ENCODE data around the gene RPL32.

Gene RPL32

DNA sequence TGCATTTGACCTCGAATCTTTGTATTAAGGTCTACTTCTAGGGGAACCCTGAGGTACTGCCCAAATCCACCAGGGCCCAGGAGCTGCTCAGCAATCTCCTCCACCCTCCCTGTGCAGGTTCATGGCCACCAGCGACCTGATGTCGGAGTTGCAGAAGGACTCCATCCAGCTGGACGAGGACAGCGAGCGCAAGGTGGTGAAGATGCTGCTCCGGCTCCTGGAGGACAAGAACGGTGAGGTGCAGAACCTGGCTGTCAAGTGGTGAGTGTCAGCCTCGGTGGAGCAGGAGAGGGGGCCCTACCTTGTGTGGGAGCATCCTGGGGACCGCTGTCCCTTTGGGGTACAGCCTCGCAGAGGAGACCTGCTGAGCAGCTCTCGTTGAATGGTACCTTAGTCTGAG lies 38.0 kb downstream of the RPL32 start:
- no peak overlapping the region for H3K4me3 ChIP-seq (ENCODE audit: severe bottlenecking)
- no peaks in the 10 kb centered on the region for H3K9me3 ChIP-seq (ENCODE audit: severe bottlenecking)
- H3K4me1 ChIP-seq (ENCODE audit: insufficient read depth, poor library complexity, severe bottlenecking) = no peaks in the 10 kb centered on the region
- no peaks in the 10 kb centered on the region for H3K27me3 ChIP-seq (ENCODE audit: insufficient read depth, poor library complexity, severe bottlenecking)
- no peak for ATAC-seq (ENCODE audit: low read depth)
- TF ChIP-seq, protein P1, sequence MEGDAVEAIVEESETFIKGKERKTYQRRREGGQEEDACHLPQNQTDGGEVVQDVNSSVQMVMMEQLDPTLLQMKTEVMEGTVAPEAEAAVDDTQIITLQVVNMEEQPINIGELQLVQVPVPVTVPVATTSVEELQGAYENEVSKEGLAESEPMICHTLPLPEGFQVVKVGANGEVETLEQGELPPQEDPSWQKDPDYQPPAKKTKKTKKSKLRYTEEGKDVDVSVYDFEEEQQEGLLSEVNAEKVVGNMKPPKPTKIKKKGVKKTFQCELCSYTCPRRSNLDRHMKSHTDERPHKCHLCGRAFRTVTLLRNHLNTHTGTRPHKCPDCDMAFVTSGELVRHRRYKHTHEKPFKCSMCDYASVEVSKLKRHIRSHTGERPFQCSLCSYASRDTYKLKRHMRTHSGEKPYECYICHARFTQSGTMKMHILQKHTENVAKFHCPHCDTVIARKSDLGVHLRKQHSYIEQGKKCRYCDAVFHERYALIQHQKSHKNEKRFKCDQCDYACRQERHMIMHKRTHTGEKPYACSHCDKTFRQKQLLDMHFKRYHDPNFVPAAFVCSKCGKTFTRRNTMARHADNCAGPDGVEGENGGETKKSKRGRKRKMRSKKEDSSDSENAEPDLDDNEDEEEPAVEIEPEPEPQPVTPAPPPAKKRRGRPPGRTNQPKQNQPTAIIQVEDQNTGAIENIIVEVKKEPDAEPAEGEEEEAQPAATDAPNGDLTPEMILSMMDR (IDR thresholded peaks at IDR 0.05; ENCODE audit: poor library complexity, severe bottlenecking) = no peak
- H3K36me3 ChIP-seq (ENCODE audit: low read depth) = no peaks in the 10 kb centered on the region
- H3K27ac ChIP-seq (ENCODE audit: poor library complexity, severe bottlenecking) = no peak overlapping the region
- no peak for DNase-seq (ENCODE audit: low spot score)

DNA sequence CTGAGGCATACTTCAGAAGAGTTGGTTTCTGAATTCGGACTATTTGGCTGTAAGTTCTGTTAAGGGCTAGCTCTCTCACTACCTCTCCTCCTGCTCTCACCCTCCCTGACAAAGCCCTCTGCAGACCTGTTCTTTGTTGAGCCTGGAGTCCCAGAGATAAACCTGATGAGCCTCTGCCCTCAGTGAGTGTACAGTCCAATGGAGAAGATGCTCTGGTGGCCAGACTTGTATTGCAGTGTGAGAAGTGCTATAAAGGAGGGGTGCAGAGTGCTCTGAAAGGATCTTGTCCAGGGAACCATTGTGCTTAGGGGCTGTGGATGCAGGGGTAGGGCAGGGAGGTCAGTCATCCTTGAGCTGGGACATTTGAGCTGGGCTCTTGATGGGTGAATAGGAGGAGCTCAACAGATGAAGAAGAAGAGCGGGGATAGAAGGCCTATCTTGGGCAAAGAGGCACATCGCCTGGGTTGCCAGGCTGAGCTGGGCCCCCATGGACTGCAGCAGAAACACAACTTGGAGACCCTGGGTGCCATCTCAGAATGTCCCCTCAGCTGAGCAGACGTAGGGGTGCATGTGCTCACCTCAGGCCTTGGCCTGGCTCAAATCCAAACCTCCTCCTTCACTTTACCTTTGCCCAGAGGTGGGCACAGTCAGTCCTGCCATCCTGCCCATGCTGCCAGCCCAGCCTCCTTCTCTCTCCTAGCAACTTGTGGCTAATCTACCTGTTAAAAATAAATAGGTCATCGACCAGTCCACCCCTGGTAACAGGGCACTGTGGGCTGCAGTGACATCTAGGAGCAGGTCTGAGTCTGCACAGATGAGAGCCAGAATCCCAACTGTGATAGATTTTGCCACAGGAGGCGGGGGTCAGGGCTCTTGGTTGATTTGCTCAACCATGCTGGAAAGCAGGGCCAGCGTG lies 41.6 kb downstream of the RPL32 start:
- no peaks in the 10 kb centered on the region for H3K36me3 ChIP-seq (ENCODE audit: low read depth)
- DNase-seq (ENCODE audit: low spot score) (no peak), ATAC-seq (ENCODE audit: low read depth) (no peak)
- H3K4me3 ChIP-seq (ENCODE audit: severe bottlenecking) = no peak overlapping the region
- H3K27ac ChIP-seq (ENCODE audit: poor library complexity, severe bottlenecking) = no peak overlapping the region
- no peaks in the 10 kb centered on the region for H3K4me1 ChIP-seq (ENCODE audit: insufficient read depth, poor library complexity, severe bottlenecking)
- TF ChIP-seq, protein P1 (IDR thresholded peaks at IDR 0.05; ENCODE audit: poor library complexity, severe bottlenecking) = no peak
- H3K27me3 ChIP-seq (ENCODE audit: insufficient read depth, poor library complexity, severe bottlenecking) = no peaks in the 10 kb centered on the region
- no peaks in the 10 kb centered on the region for H3K9me3 ChIP-seq (ENCODE audit: severe bottlenecking)

DNA sequence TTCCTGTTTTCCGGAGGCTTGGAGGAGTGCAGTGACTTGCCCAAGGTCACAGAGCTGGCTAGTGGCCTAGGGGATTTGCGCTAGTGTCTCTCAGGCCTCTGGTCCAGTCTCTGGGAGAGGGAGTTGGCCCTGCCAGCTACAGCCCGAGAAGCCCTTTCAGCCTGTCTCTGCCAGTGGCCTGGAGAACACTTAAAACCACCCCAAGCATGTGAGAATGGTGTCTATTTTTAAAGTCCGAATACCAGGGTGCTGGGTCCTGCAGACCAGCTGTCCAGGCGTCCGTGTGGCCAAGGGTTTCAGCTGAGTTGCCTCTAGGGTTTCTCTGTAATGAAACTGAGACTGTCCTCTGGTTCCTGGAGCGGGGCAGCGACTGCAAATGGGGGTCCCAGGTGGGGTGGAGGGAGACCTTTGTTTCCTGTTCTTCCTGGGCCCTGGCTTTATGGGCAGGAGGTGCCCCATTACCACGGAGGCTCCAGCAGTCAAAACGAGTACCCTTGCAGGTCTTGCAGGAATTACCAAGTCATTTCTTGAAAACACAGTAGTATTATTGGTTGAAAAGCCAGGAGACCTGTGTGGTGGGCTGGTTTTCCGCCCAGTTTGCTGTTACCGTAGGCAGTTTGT lies 42.7 kb downstream of the RPL32 start:
- Histone ChIP-seq H3K9me3 (ENCODE audit: severe bottlenecking) (no peaks in the 10 kb centered on the region), H3K27ac (ENCODE audit: poor library complexity, severe bottlenecking) (no peak overlapping the region), H3K4me1 (ENCODE audit: insufficient read depth, poor library complexity, severe bottlenecking) (no peaks in the 10 kb centered on the region), H3K27me3 (ENCODE audit: insufficient read depth, poor library complexity, severe bottlenecking) (no peaks in the 10 kb centered on the region), H3K4me3 (ENCODE audit: severe bottlenecking) (no peak overlapping the region), H3K36me3 (ENCODE audit: low read depth) (no peaks in the 10 kb centered on the region)
- ATAC-seq (ENCODE audit: low read depth) (no peak), DNase-seq (ENCODE audit: low spot score) (no peak)
- TF ChIP-seq, protein P1 (IDR thresholded peaks at IDR 0.05; ENCODE audit: poor library complexity, severe bottlenecking) = no peak

DNA sequence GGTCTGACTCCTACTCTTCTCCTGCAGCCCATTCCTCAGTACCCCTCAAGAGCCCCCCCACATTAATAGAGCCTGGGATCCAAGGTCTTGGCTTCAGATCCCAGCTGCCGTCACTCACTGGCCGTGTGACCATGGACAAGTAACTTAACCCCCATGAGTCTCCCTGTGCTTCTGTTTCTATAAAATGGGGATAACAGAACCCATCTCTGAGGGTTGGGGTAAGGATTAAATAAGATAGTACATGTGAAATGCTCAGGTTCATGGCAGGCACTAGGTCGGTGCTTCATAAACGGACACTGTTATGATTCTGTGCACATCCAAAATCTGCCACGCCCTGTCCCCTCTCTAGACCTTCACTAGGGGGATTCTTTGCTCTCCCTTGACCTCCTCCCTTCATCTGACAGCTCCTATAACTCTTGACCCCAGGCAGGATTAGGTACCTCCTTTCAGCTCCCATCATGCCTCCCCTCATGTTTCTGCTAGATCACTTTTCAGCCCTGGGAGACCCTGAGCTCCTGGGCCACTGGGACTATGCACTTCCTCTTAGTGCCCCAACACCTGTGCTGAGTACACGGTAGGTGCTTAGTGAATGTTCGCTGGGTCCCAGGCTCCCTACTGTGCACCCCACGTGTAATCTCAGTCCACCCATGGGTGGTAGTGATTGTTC lies 43.3 kb downstream of the RPL32 start:
- Histone ChIP-seq H3K4me1 (ENCODE audit: insufficient read depth, poor library complexity, severe bottlenecking) (no peaks in the 10 kb centered on the region), H3K4me3 (ENCODE audit: severe bottlenecking) (no peak overlapping the region), H3K9me3 (ENCODE audit: severe bottlenecking) (no peaks in the 10 kb centered on the region), H3K27ac (ENCODE audit: poor library complexity, severe bottlenecking) (no peak overlapping the region), H3K36me3 (ENCODE audit: low read depth) (no peaks in the 10 kb centered on the region), H3K27me3 (ENCODE audit: insufficient read depth, poor library complexity, severe bottlenecking) (no peaks in the 10 kb centered on the region)
- TF ChIP-seq, protein P1 (IDR thresholded peaks at IDR 0.05; ENCODE audit: poor library complexity, severe bottlenecking) = no peak
- DNase-seq (ENCODE audit: low spot score) (no peak), ATAC-seq (ENCODE audit: low read depth) (no peak)

Measured in RWPE2 (cell line).